Fibroblast of lung (primary cell): ENCODE results near the gene POLR3H. TPM values are rescaled to one million over a fixed set of nuclear protein-coding genes. Genes with fewer than 3 reads are reported as not detected.

ENCODE experiments used
- DNase-seq, 2 donors: peaks; one replicate each; pipeline versions ENCODE4 v3.0.0 to v3.0.0-alpha.2; 2010; ENCODE audit warnings: low read depth in 2 of 2
- H2AFZ ChIP-seq: 2 replicates; pipeline ENCODE4 v1.5.1; 2012; ENCODE audit warnings: low read length, control low read depth, inconsistent platforms
- H3K27ac ChIP-seq: 2 replicates; pipeline ENCODE4 v1.5.1; 2011; ENCODE audit warnings: low read length, control low read depth; ENCODE audit not compliant: insufficient read depth
- H3K27me3 ChIP-seq: 2 replicates; pipeline ENCODE4 v1.5.1; 2011; ENCODE audit warnings: mild to moderate bottlenecking, low read length; ENCODE audit not compliant: control insufficient read depth, insufficient read depth
- H3K36me3 ChIP-seq: 2 replicates; pipeline ENCODE4 v1.5.1; 2011; ENCODE audit warnings: low read length; ENCODE audit not compliant: control insufficient read depth, insufficient read depth
- H3K4me1 ChIP-seq: 2 replicates; pipeline ENCODE4 v1.5.1; 2011; ENCODE audit warnings: low read length; ENCODE audit not compliant: control insufficient read depth, insufficient read depth; ENCODE audit errors: extremely low read depth
- H3K4me2 ChIP-seq: 2 replicates; pipeline ENCODE4 v1.5.1; 2011; ENCODE audit warnings: low read length, control low read depth; ENCODE audit not compliant: insufficient read depth; ENCODE audit errors: extremely low read depth
- H3K4me3 ChIP-seq, 4 experiments: fragments of 200-600 bp in 1 of 4; sonication (generic) in 1 of 4; replicated peaks in 1 of 4; 2 replicates each; pipeline ENCODE4 v1.5.1; 2011 to 2016; ENCODE audit warnings: low read length in 4 of 4, low read depth in 3 of 4, mild to moderate bottlenecking in 3 of 4, control low read depth in 2 of 4, inconsistent platforms in 1 of 4, mixed read lengths in 1 of 4; ENCODE audit not compliant: insufficient read depth in 1 of 4; ENCODE audit errors: control extremely low read depth in 1 of 4
- H3K79me2 ChIP-seq: 2 replicates; pipeline ENCODE4 v1.5.1; 2012; ENCODE audit warnings: mild to moderate bottlenecking, low read length, inconsistent platforms; ENCODE audit not compliant: control insufficient read depth, insufficient read depth
- H3K9ac ChIP-seq: 2 replicates; pipeline ENCODE4 v1.5.1; 2011; ENCODE audit warnings: mild to moderate bottlenecking, low read length, control low read depth; ENCODE audit not compliant: insufficient read depth
- H3K9me3 ChIP-seq: 2 replicates; pipeline ENCODE4 v1.5.1; 2012; ENCODE audit warnings: low read depth, low read length; ENCODE audit not compliant: control insufficient read depth, insufficient read depth
- H4K20me1 ChIP-seq: 2 replicates; pipeline ENCODE4 v1.5.1; 2011; ENCODE audit warnings: low read length; ENCODE audit not compliant: control insufficient read depth, insufficient read depth; ENCODE audit errors: extremely low read depth
- CTCF ChIP-seq, 2 donors: IDR thresholded peaks in 1 of 2; conservative IDR thresholded peaks in 1 of 2; 1 replicate in 1 of 2; 2 replicates in 1 of 2; pipeline ENCODE4 v1.5.1; 2011 to 2012; ENCODE audit warnings: low read length in 2 of 2, control low read depth in 1 of 2, inconsistent platforms in 1 of 2, low read depth in 1 of 2, mild to moderate bottlenecking in 1 of 2
- EZH2 ChIP-seq: IDR thresholded peaks from 2 replicates; pipeline ENCODE4 v1.5.1; 2012; ENCODE audit warnings: low read length, control low read depth, mild to moderate bottlenecking; ENCODE audit errors: missing control alignments
- polyA plus RNA-seq, 2 donors: library from polyadenylated mRNA; depleted of rRNA in 1 of 2; stranded (reverse) in 1 of 2; unstranded in 1 of 2; fragments of >200 nt; gene quantifications; 2 replicates each; pipeline ENCODE4 v1.2.1, GENCODE V29; 2011 to 2012; ENCODE audit warnings: missing spikeins in 1 of 2
- total RNA-seq: library from RNA; depleted of rRNA; stranded (reverse); fragments of >200 nt; gene quantifications from 2 replicates; pipeline ENCODE4 v1.2.1, GENCODE V29; 2014

POLR3H gene
- total and polyA plus RNA-seq, 2 donors (not counting 1 experiment from before 2014, with no cell fraction given), result 19.7 to 42.6 TPM

DNA sequence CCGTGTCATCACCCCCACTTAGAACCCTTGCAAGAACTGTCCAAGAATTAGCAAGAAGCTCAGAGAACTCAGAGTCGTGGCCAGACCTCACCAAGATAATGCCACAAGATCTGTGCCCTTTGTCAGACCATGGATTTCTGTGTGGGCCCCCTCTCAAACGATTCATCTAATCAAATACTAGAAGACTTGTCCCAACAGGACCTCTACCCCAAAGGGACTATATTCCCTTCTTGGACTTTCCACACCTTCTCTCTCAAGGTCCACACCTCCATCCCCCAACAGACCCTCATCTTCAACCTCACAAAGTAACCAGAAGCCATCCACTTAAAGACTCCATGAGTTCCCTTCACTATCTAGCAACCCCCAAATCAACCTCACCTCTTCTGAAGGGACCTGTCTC, 2.8 kb downstream of the POLR3H start:
- Histone ChIP-seq H2AFZ (no peak overlapping the region), H3K4me2 (peak overlapping the region; percentile 40), H3K27ac (no peak overlapping the region), H4K20me1 (no peaks in the 10 kb centered on the region), H3K27me3 (no peaks in the 10 kb centered on the region), H3K9ac (no peak overlapping the region), H3K9me3 (no peaks in the 10 kb centered on the region), H3K79me2 (peaks cover 38% of the 10 kb centered on the region), H3K4me1 (peaks cover 4% of the 10 kb centered on the region), H3K36me3 (peaks cover 6% of the 10 kb centered on the region), H3K4me3 (peak overlapping the region in 1 of 4 experiments; percentile 27)
- no peak for DNase-seq
- TF ChIP-seq EZH2 (no peak), CTCF (conservative IDR thresholded peaks at IDR 0.05 in 1 of 2, IDR thresholded peaks at IDR 0.05 in 1 of 2; ENCODE audit: low read depth in 1 of 2, low read length in 2 of 2) (no peak)

DNA sequence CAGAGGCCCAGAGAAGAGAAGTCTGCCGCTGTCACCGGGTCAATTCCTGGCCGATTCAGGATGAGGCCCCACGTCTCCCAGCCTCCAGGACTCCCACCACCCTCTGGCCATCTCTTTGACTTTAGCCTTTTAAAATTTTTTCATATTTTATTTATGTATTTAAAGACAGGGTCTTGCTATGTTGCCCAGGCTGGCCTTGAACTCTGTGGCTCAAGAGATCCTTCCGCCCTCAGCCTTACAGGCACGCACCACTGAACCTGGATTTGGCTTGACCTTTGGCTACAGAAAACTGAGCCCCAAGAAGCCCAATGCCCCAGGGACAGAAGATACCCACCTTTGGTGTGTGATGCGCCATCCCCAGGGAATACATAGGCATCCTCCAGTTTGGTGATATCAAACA, 3.9 kb downstream of the POLR3H start:
- Histone ChIP-seq H2AFZ (no peak overlapping the region), H3K4me1 (peaks cover 4% of the 10 kb centered on the region), H3K9ac (no peak overlapping the region), H3K4me3 (no peak overlapping the region), H3K27me3 (no peaks in the 10 kb centered on the region), H3K9me3 (no peaks in the 10 kb centered on the region), H3K36me3 (peaks cover 6% of the 10 kb centered on the region), H3K79me2 (peaks cover 38% of the 10 kb centered on the region), H4K20me1 (no peaks in the 10 kb centered on the region), H3K4me2 (no peak overlapping the region), H3K27ac (no peak overlapping the region)
- TF ChIP-seq CTCF (conservative IDR thresholded peaks at IDR 0.05 in 1 of 2, IDR thresholded peaks at IDR 0.05 in 1 of 2; ENCODE audit: low read depth in 1 of 2, low read length in 2 of 2), result no peak
- no peak for TF ChIP-seq EZH2
- no peak for DNase-seq

DNA sequence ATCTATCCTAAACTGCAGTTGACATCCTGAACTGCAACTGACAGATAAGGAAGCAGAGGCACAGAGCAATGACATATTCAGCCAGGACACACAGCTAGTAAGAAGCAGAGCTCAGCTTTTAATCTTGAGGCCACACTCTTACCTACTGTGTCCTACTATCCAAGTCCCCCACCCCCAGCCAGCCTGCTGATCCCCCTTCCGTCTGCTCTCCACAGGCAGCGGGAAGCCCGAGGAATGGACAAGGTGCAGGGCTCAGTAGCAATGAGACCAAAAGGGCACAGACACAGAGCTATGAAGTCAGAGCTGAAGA, 4.3 kb downstream of the POLR3H start:
- TF ChIP-seq CTCF (conservative IDR thresholded peaks at IDR 0.05 in 1 of 2, IDR thresholded peaks at IDR 0.05 in 1 of 2; ENCODE audit: low read depth in 1 of 2, low read length in 2 of 2) (no peak), EZH2 (no peak)
- no peak overlapping the region for H2AFZ ChIP-seq
- no peaks in the 10 kb centered on the region for H3K27me3 ChIP-seq
- peaks cover 6% of the 10 kb centered on the region for H3K36me3 ChIP-seq
- H3K4me3 ChIP-seq, result no peak overlapping the region
- peaks cover 4% of the 10 kb centered on the region for H3K4me1 ChIP-seq
- no peaks in the 10 kb centered on the region for H4K20me1 ChIP-seq
- no peak for DNase-seq
- no peak overlapping the region for H3K9ac ChIP-seq
- no peak overlapping the region for H3K4me2 ChIP-seq
- H3K27ac ChIP-seq, result no peak overlapping the region
- H3K79me2 ChIP-seq, result peaks cover 38% of the 10 kb centered on the region
- no peaks in the 10 kb centered on the region for H3K9me3 ChIP-seq
